Ovary (tissue), 3 donors: ENCODE results near the gene DDX39A.

Experiments used
- CTCF ChIP-seq, 3 donors: fragments of 450-650 bp in 2 of 3; fragments of 200-600 bp in 1 of 3; IDR thresholded peaks; one replicate each; pipeline versions ENCODE4 v1.5.1 to v1.8.0; 2016 to 2022; ENCODE audit warnings: antibody characterized with exemption in 3 of 3, mild to moderate bottlenecking in 1 of 3
- EP300 ChIP-seq: sonication (generic); formaldehyde crosslinking; IDR thresholded peaks from one replicate; pipeline ENCODE4 v1.6.1; 2017; ENCODE audit warnings: antibody characterized with exemption
- POLR2A ChIP-seq: fragments of 450-650 bp; IDR thresholded peaks from one replicate; pipeline ENCODE4 v1.6.1; 2017; ENCODE audit warnings: antibody characterized with exemption, mild to moderate bottlenecking, moderate library complexity
- donor health status: DM: no; HTN: no; CAD: no.

GRCh38 chr19:14425696-14426138 is 6.6 kb upstream of the DDX39A start:
- TF ChIP-seq CTCF (IDR thresholded peaks at IDR 0.05), result no peak
- TF ChIP-seq EP300, result no peak
- no peak for TF ChIP-seq POLR2A
